HG03571 (cell line): Measurements from ENCODE around the gene GPD2.

Experiments used
- ATAC-seq: cut with Tn5 transposase; IDR thresholded peaks from one replicate; pipeline ENCODE4 v1.9.1; 2021; ENCODE audit not compliant: unreplicated experiment

GPD2 gene

GRCh38 chr2:156435718-156436496, at the start of gene GPD2:
Gene GPD2, plus strand, starts transcription at chr2:156436379. Its CDS starts 39,727 bp downstream, at chr2:156476106.
- ATAC-seq = peak; percentile 48

- no peak for ATAC-seq
Observed at GRCh38 chr2:156394033-156394741, 42.0 kb upstream of the GPD2 start.

GRCh38 chr2:156396126-156396525, 40.1 kb upstream of the GPD2 start:
- peak; percentile 30 for ATAC-seq

- no peak for ATAC-seq
Observed at GRCh38 chr2:156397229-156397628, 39.0 kb upstream of the GPD2 start.

GRCh38 chr2:156398176-156398575, 38.0 kb upstream of the GPD2 start:
- ATAC-seq = no peak

GRCh38 chr2:156399224-156399949, 36.8 kb upstream of the GPD2 start:
- ATAC-seq = no peak

GRCh38 chr2:156399950-156400705, 36.1 kb upstream of the GPD2 start:
- peak; percentile 38 for ATAC-seq

GRCh38 chr2:156400706-156401678, 35.2 kb upstream of the GPD2 start:
- ATAC-seq = peak; percentile 56

- ATAC-seq = no peak
Observed at GRCh38 chr2:156401861-156402260, 34.3 kb upstream of the GPD2 start.

- no peak for ATAC-seq
Observed at GRCh38 chr2:156405586-156405985, 30.6 kb upstream of the GPD2 start.

GRCh38 chr2:156411835-156412234, 24.3 kb upstream of the GPD2 start:
- ATAC-seq = no peak

- no peak for ATAC-seq
Observed at GRCh38 chr2:156421851-156422250, 14.3 kb upstream of the GPD2 start.

- ATAC-seq = no peak
Observed at GRCh38 chr2:156423674-156424282, 12.4 kb upstream of the GPD2 start.

- ATAC-seq = no peak
Observed at GRCh38 chr2:156427074-156427473, 9.1 kb upstream of the GPD2 start.

GRCh38 chr2:156429211-156429610, 7.0 kb upstream of the GPD2 start:
- ATAC-seq = no peak

- ATAC-seq = peak; percentile 2
Observed at GRCh38 chr2:156430236-156430979, 5.8 kb upstream of the GPD2 start.

GRCh38 chr2:156430980-156431358, 5.2 kb upstream of the GPD2 start:
- peak; percentile 61 for ATAC-seq

GRCh38 chr2:156434461-156435291, 1.5 kb upstream of the GPD2 start:
- ATAC-seq = no peak
